Measurements from ENCODE around the gene CACUL1.
"Not testable (repeated sequence)": the region's sequence is repeated elsewhere in the genome, so short reads cannot be mapped to it uniquely, and the experiment has no call there.

Gene CACUL1

GRCh38 chr10:118658168-118658567, 96.6 kb downstream of the CACUL1 start:
- in situ Hi-C loops (cut with MboI; ENCODE audit: low sequenced_read_pairs): not testable (repeated sequence)

- in situ Hi-C loops (cut with MboI; ENCODE audit: low sequenced_read_pairs): not testable (repeated sequence)
These were observed 109.5 kb downstream of the CACUL1 start for GRCh38 chr10:118645294-118645693.

- in situ Hi-C loops (cut with MboI; ENCODE audit: low sequenced_read_pairs): no loop called here
These were observed 112.5 kb downstream of the CACUL1 start for GRCh38 chr10:118642228-118642627.

GRCh38 chr10:118638680-118639079, 116.1 kb downstream of the CACUL1 start:
- in situ Hi-C loops (cut with MboI; ENCODE audit: low sequenced_read_pairs): no loop called here

GRCh38 chr10:118635674-118636402, 118.9 kb downstream of the CACUL1 start:
- in situ Hi-C loops (cut with MboI; ENCODE audit: low sequenced_read_pairs): no loop called here

GRCh38 chr10:118633786-118634185, 121.0 kb downstream of the CACUL1 start:
- in situ Hi-C loops (cut with MboI; ENCODE audit: low sequenced_read_pairs): no loop called here

- in situ Hi-C loops (cut with MboI; ENCODE audit: low sequenced_read_pairs): no loop called here
These were observed 125.6 kb downstream of the CACUL1 start for GRCh38 chr10:118629211-118629610.

- in situ Hi-C loops (cut with MboI; ENCODE audit: low sequenced_read_pairs): no loop called here
These were observed 126.4 kb downstream of the CACUL1 start for GRCh38 chr10:118628397-118628796.

GRCh38 chr10:118626953-118627352, 127.8 kb downstream of the CACUL1 start:
- in situ Hi-C loops (cut with MboI; ENCODE audit: low sequenced_read_pairs): no loop called here

Measured in HL-60/S4 treated with phorbol 12-myristate 13-acetate at 8.2 ng/mL for 4 days and 3 days (cell line).